Trophoblast cell (in vitro differentiated cells and primary cell): ENCODE measurements around the gene EML1.

Experiments
- DNase-seq, 2 donors: peaks; one replicate each; pipeline ENCODE4 v3.0.0-alpha.2; 2016
- H2AFZ ChIP-seq: 2 replicates; pipeline ENCODE4 v1.6.1; 2013; ENCODE audit warnings: low read length, moderate library complexity, mild to moderate bottlenecking; ENCODE audit not compliant: insufficient read depth, poor library complexity
- H2AK5ac ChIP-seq: 2 replicates; pipeline ENCODE4 v1.6.1; 2013; ENCODE audit warnings: mild to moderate bottlenecking, low read length
- H2BK120ac ChIP-seq: 2 replicates; pipeline ENCODE4 v1.6.1; 2013; ENCODE audit warnings: low read length, mild to moderate bottlenecking, moderate library complexity; ENCODE audit not compliant: insufficient read depth, poor library complexity
- H2BK12ac ChIP-seq: 2 replicates; pipeline ENCODE4 v1.6.1; 2013; ENCODE audit warnings: mild to moderate bottlenecking, low read length, moderate library complexity
- H2BK5ac ChIP-seq: 2 replicates; pipeline ENCODE4 v1.6.1; 2013; ENCODE audit warnings: low read length, low read depth, moderate library complexity, mild to moderate bottlenecking; ENCODE audit not compliant: poor library complexity
- H3K14ac ChIP-seq: 2 replicates; pipeline ENCODE4 v1.6.1; 2013; ENCODE audit warnings: mild to moderate bottlenecking, low read length
- H3K18ac ChIP-seq: 2 replicates; pipeline ENCODE4 v1.6.1; 2013; ENCODE audit warnings: mild to moderate bottlenecking, low read length
- H3K23ac ChIP-seq: 2 replicates; pipeline ENCODE4 v1.6.1; 2013; ENCODE audit warnings: low read length
- H3K27ac ChIP-seq: 2 replicates; pipeline ENCODE4 v1.5.1; 2013; ENCODE audit warnings: low read depth, mild to moderate bottlenecking, inconsistent platforms, low read length, moderate library complexity
- H3K27me3 ChIP-seq: 2 replicates; pipeline ENCODE4 v1.6.1; 2013; ENCODE audit warnings: inconsistent platforms, mild to moderate bottlenecking, low read length, moderate library complexity; ENCODE audit not compliant: insufficient read depth
- H3K36me3 ChIP-seq, 2 experiments: 1 replicate in 1 of 2; 2 replicates in 1 of 2; pipeline ENCODE4 v1.6.1; 2013; ENCODE audit warnings: low read length in 2 of 2, mild to moderate bottlenecking in 2 of 2, moderate library complexity in 1 of 2; ENCODE audit not compliant: insufficient read depth in 2 of 2, control insufficient read depth in 1 of 2
- H3K4ac ChIP-seq: 2 replicates; pipeline ENCODE4 v1.6.1; 2013; ENCODE audit warnings: low read depth, mild to moderate bottlenecking, low read length, moderate library complexity
- H3K4me1 ChIP-seq, 2 experiments: 1 replicate in 1 of 2; 2 replicates in 1 of 2; pipeline ENCODE4 v1.6.1; 2013; ENCODE audit warnings: low read length in 2 of 2, mild to moderate bottlenecking in 2 of 2, moderate library complexity in 1 of 2; ENCODE audit not compliant: insufficient read depth in 2 of 2, control insufficient read depth in 1 of 2
- H3K4me2 ChIP-seq: 2 replicates; pipeline ENCODE4 v1.6.1; 2013; ENCODE audit warnings: inconsistent platforms, mild to moderate bottlenecking, low read length, moderate library complexity
- H3K4me3 ChIP-seq: 2 replicates; pipeline ENCODE4 v1.5.1; 2013; ENCODE audit warnings: mild to moderate bottlenecking, low read depth, low read length, inconsistent platforms
- H3K79me1 ChIP-seq: one replicate; pipeline ENCODE4 v1.6.1; 2013; ENCODE audit warnings: low read length
- H3K79me2 ChIP-seq: 2 replicates; pipeline ENCODE4 v1.6.1; 2013; ENCODE audit warnings: low read length, mild to moderate bottlenecking; ENCODE audit not compliant: control insufficient read depth, insufficient read depth, poor library complexity
- H3K9ac ChIP-seq: 2 replicates; pipeline ENCODE4 v1.6.1; 2013; ENCODE audit warnings: mild to moderate bottlenecking, low read length
- H3K9me3 ChIP-seq: 2 replicates; pipeline ENCODE4 v1.6.1; 2013; ENCODE audit warnings: low read depth, mild to moderate bottlenecking, control low read depth, inconsistent platforms, low read length; ENCODE audit not compliant: insufficient read depth
- H4K12ac ChIP-seq: 2 replicates; pipeline ENCODE4 v1.6.1; 2013; ENCODE audit warnings: low read depth, mild to moderate bottlenecking, low read length, moderate library complexity
- H4K8ac ChIP-seq: 2 replicates; pipeline ENCODE4 v1.6.1; 2013; ENCODE audit warnings: low read depth, mild to moderate bottlenecking, low read length, moderate library complexity
- H4K91ac ChIP-seq: one replicate; pipeline ENCODE4 v1.6.1; 2013; ENCODE audit warnings: low read depth, mild to moderate bottlenecking, low read length, moderate library complexity
- WGBS: extraction: QIAGEN DNeasy Blood & Tissue Kit; methylation state at CpG from one replicate; pipeline ENCODE4 v1.1.7; 2013; ENCODE audit warnings: missing lambda C conversion rate; ENCODE audit not compliant: insufficient read length, insufficient coverage; ENCODE audit errors: extremely low coverage; 5-methylcytosine and 5-hydroxymethylcytosine counted together

The EML1 gene

DNA sequence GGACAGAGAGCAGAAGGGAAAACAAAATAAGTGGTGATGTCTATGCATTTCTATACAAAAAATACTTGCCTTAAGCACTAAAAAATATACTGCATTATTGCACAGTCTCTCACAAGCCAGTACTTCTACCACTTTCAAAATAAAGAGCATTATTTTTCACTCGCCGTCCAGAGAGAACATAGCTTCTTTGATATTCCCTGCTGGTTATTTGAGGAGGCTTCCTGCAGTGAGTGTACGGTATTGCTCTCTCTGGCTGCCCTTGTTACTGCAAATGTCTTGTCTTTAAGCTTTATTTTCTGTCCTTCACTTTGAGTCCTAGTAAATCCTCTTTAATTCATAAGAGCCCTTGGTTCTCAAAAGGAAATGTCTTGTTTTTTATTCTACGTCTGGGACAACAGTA is 81.1 kb downstream of the EML1 start:
- Histone ChIP-seq H2BK12ac (no peak overlapping the region), H2BK5ac (no peak overlapping the region), H4K91ac (no peak overlapping the region), H3K4me2 (no peak overlapping the region), H3K14ac (no peak overlapping the region), H4K12ac (no peak overlapping the region), H3K79me1 (no peaks in the 10 kb centered on the region), H3K4me1 (no peaks in the 10 kb centered on the region), H3K36me3 (no peaks in the 10 kb centered on the region), H3K4me3 (no peak overlapping the region), H3K4ac (no peak overlapping the region), H2BK120ac (no peak overlapping the region), H3K79me2 (no peaks in the 10 kb centered on the region), H3K9ac (no peak overlapping the region), H4K8ac (no peak overlapping the region), H3K27ac (no peak overlapping the region), H3K23ac (no peak overlapping the region), H2AK5ac (no peak overlapping the region), H2AFZ (no peak overlapping the region), H3K9me3 (no peaks in the 10 kb centered on the region), H3K18ac (no peak overlapping the region), H3K27me3 (no peaks in the 10 kb centered on the region)
- no CpG with 5 or more reads among the region's 4 CpGs for WGBS
- no peak for DNase-seq

- no peak overlapping the region for H2AFZ ChIP-seq
- no peaks in the 10 kb centered on the region for H3K36me3 ChIP-seq
- WGBS: no CpG with 5 or more reads among the region's 6 CpGs
- H3K14ac ChIP-seq: no peak overlapping the region
- H3K23ac ChIP-seq: no peak overlapping the region
- H2BK5ac ChIP-seq: no peak overlapping the region
- H4K8ac ChIP-seq: no peak overlapping the region
- no peak overlapping the region for H2BK120ac ChIP-seq
- no peak overlapping the region for H3K4me2 ChIP-seq
- H3K4ac ChIP-seq: no peak overlapping the region
- DNase-seq: no peak
- H3K79me1 ChIP-seq: no peaks in the 10 kb centered on the region
- H4K12ac ChIP-seq: no peak overlapping the region
- H3K18ac ChIP-seq: no peak overlapping the region
- no peaks in the 10 kb centered on the region for H3K27me3 ChIP-seq
- no peaks in the 10 kb centered on the region for H3K4me1 ChIP-seq
- H3K4me3 ChIP-seq: no peak overlapping the region
- H3K79me2 ChIP-seq: no peaks in the 10 kb centered on the region
- H4K91ac ChIP-seq: no peak overlapping the region
- no peaks in the 10 kb centered on the region for H3K9me3 ChIP-seq
- H3K9ac ChIP-seq: no peak overlapping the region
- no peak overlapping the region for H3K27ac ChIP-seq
- no peak overlapping the region for H2AK5ac ChIP-seq
- no peak overlapping the region for H2BK12ac ChIP-seq
Observed at GRCh38 chr14:99875421-99875820, 82.2 kb downstream of the EML1 start.

GRCh38 chr14:99875836-99876235 is 82.6 kb downstream of the EML1 start:
- no peak overlapping the region for H3K23ac ChIP-seq
- H3K4me1 ChIP-seq: no peaks in the 10 kb centered on the region
- no peak overlapping the region for H4K8ac ChIP-seq
- H3K4me2 ChIP-seq: no peak overlapping the region
- no peak overlapping the region for H2BK5ac ChIP-seq
- H3K79me1 ChIP-seq: no peaks in the 10 kb centered on the region
- no peak overlapping the region for H3K14ac ChIP-seq
- H3K9me3 ChIP-seq: no peaks in the 10 kb centered on the region
- H2BK120ac ChIP-seq: no peak overlapping the region
- no peak overlapping the region for H3K18ac ChIP-seq
- H3K79me2 ChIP-seq: no peaks in the 10 kb centered on the region
- no peak overlapping the region for H4K12ac ChIP-seq
- no peak overlapping the region for H2AK5ac ChIP-seq
- no peaks in the 10 kb centered on the region for H3K27me3 ChIP-seq
- H3K9ac ChIP-seq: no peak overlapping the region
- no peak overlapping the region for H3K4ac ChIP-seq
- no peak overlapping the region for H4K91ac ChIP-seq
- H3K36me3 ChIP-seq: no peaks in the 10 kb centered on the region
- H2BK12ac ChIP-seq: no peak overlapping the region
- H3K27ac ChIP-seq: no peak overlapping the region
- DNase-seq: no peak
- no peak overlapping the region for H2AFZ ChIP-seq
- H3K4me3 ChIP-seq: no peak overlapping the region

DNA sequence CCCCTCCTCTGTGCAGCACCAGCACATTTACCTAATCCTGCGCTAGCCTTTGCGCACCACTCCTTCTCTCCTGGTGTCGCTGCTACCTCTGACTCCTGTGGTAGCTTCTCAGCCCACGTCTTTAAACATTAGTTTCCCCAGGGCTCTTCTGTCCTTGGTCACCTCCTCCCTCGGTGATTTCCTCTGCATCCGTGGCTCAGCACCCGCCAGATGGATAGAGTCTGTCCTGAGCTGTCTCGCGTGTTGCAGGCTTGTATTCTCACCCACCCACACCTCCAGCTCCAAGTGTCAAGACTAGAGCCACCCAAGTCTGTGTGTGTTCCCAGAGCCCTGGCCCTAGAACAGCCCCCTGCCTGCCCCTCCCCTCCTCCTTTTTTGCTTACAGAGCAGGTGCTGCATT is 83.2 kb downstream of the EML1 start:
- no peak overlapping the region for H2BK5ac ChIP-seq
- no CpG with 5 or more reads among the region's 9 CpGs for WGBS

More for the DNA sequence above, 83.2 kb downstream of the EML1 start:
- H3K4me3 ChIP-seq: no peak overlapping the region
- no peaks in the 10 kb centered on the region for H3K9me3 ChIP-seq
- DNase-seq: no peak
- H3K36me3 ChIP-seq: no peaks in the 10 kb centered on the region
- H3K9ac ChIP-seq: no peak overlapping the region
- H3K4me2 ChIP-seq: no peak overlapping the region
- no peak overlapping the region for H3K14ac ChIP-seq
- H3K18ac ChIP-seq: no peak overlapping the region
- no peak overlapping the region for H4K12ac ChIP-seq
- no peak overlapping the region for H3K4ac ChIP-seq
- H3K23ac ChIP-seq: no peak overlapping the region
- no peaks in the 10 kb centered on the region for H3K4me1 ChIP-seq
- no peak overlapping the region for H2BK120ac ChIP-seq
- no peak overlapping the region for H2AK5ac ChIP-seq
- no peak overlapping the region for H3K27ac ChIP-seq
- H3K79me1 ChIP-seq: no peaks in the 10 kb centered on the region
- no peak overlapping the region for H4K91ac ChIP-seq
- H3K79me2 ChIP-seq: no peaks in the 10 kb centered on the region
- no peak overlapping the region for H2AFZ ChIP-seq
- H3K27me3 ChIP-seq: no peaks in the 10 kb centered on the region
- no peak overlapping the region for H2BK12ac ChIP-seq
- H4K8ac ChIP-seq: no peak overlapping the region
